ENCODE measurements around the gene KIF16B. TPM values are rescaled to one million over a fixed set of nuclear protein-coding genes. Genes with fewer than 3 reads are reported as not detected.

Gene KIF16B
- total RNA-seq, 4 donors from 2014 or later, result 22.2 to 59.2 (median 31.4) TPM

DNA sequence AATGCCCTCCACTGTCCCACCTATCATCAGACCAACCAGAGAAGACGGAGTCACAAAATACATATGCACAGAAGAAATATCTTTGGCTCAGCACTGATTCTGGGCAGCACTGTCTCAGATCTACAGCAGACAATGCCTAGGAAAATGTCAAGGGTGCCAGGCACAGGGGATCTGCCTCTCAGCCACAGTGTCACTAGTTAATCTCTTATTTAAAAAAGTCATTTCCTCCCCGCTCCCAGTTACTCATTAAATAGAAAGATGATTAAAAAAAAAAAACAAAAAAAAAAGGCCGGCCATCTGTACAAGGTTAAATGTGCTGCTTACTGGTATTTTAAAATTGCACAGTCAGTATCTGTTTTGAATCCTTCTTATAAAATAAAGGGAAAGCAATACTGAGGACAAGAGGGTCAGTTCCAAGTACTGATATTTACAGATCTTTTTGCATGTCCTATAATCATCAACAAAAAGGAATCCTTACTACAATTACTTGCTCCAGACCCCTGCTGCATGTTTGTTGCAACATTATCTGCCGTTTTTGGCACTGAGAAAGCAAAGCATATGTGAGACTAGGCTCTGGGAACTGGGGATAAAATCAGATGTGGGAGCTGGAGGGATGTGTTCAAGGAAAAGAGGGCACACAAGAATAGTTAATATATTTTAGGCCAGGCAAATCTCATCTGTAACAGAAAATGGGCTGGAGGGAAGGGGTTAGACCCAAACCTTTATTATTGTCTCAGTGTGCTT is 299.3 kb downstream of the KIF16B start:
- intact Hi-C loops (cut with DNase I; ENCODE audit: low total_unique reads), result no loop called here
- WGBS, 2 donors, result 77 to 80% methylated on average over 4 of the region's 4 CpGs

DNA sequence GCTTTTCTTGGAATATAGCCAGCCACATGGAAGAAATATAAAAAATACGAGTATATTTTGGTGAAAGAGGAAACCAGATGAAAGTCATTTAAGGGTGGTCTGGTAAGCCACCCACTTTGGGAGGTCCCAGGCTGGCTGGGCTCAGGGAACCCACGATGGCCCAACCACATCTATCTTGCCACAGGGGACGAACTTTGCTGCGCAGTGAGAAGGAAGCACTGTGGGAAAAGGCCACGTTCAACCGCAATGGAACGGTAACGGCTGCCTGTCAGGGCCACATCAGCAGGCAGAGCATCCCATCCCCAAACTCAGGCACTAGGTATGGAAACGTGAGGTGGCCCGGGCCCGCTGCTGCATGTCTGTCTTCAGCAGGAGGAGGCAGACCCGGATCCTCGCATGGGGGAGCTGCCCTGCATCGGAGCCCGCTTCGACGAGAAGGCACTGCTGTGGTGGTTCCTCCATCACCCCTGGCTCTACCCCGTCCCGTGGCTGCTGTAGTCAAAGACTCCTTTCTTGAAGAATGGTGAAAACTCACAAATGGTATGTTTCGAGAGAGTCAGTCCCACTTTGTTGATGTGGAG is 300.4 kb downstream of the KIF16B start:
- 88% methylated on average over 20 of the region's 20 CpGs for WGBS, 2 donors
- no peak overlapping the region for H3K4me3 ChIP-seq (ENCODE audit: low read depth, poor library complexity, severe bottlenecking)
- intact Hi-C loops (cut with DNase I; ENCODE audit: low total_unique reads), result no loop called here
- no peak for TF ChIP-seq CTCF (IDR thresholded peaks at IDR 0.05)
- no peak for TF ChIP-seq POLR2A (IDR thresholded peaks at IDR 0.05)
- DNase-seq (ENCODE audit: low spot score in 2 of 2), result no peak

More for the DNA sequence above, 299.3 kb downstream of the KIF16B start:
- TF ChIP-seq POLR2A (IDR thresholded peaks at IDR 0.05), result no peak
- no peak for TF ChIP-seq CTCF (IDR thresholded peaks at IDR 0.05)
- no peak for DNase-seq (ENCODE audit: low spot score in 2 of 2)
- no peak overlapping the region for H3K4me3 ChIP-seq (ENCODE audit: low read depth, poor library complexity, severe bottlenecking)

DNA sequence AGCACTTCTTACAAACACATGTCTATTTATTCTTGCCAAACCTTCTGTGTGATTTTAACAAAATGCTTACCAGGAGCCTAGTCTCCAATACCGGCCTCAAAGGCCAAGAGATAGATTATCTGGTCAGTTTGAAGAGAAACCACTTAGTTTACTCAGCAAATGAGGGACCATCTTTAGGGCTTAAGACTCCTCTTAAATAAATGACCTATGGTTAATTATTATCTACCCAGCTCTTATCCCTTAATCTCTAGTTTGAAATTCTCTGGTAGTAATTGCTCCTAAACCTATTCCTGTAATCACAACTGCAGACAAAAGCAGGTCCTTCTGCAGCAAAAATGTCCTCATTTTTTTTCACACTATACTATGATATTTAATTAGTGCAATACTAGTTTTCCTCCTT is 301.8 kb downstream of the KIF16B start:
- 97% methylated on average over 1 of the region's 1 CpG for WGBS, 2 donors
- no peak overlapping the region for H3K4me3 ChIP-seq (ENCODE audit: low read depth, poor library complexity, severe bottlenecking)
- intact Hi-C loops (cut with DNase I; ENCODE audit: low total_unique reads), result no loop called here
- TF ChIP-seq CTCF (IDR thresholded peaks at IDR 0.05) (no peak), POLR2A (IDR thresholded peaks at IDR 0.05) (no peak)
- no peak for DNase-seq (ENCODE audit: low spot score in 2 of 2)

GRCh38 chr20:16270989-16271388 is 302.3 kb downstream of the KIF16B start:
- H3K4me3 ChIP-seq (ENCODE audit: low read depth, poor library complexity, severe bottlenecking), result no peak overlapping the region
- no peak for DNase-seq (ENCODE audit: low spot score in 2 of 2)
- TF ChIP-seq POLR2A (IDR thresholded peaks at IDR 0.05) (no peak), CTCF (IDR thresholded peaks at IDR 0.05) (no peak)
- WGBS, 2 donors, result 90 to 96% methylated on average over 4 of the region's 4 CpGs
- intact Hi-C loops (cut with DNase I; ENCODE audit: low total_unique reads), result no loop called here

DNA sequence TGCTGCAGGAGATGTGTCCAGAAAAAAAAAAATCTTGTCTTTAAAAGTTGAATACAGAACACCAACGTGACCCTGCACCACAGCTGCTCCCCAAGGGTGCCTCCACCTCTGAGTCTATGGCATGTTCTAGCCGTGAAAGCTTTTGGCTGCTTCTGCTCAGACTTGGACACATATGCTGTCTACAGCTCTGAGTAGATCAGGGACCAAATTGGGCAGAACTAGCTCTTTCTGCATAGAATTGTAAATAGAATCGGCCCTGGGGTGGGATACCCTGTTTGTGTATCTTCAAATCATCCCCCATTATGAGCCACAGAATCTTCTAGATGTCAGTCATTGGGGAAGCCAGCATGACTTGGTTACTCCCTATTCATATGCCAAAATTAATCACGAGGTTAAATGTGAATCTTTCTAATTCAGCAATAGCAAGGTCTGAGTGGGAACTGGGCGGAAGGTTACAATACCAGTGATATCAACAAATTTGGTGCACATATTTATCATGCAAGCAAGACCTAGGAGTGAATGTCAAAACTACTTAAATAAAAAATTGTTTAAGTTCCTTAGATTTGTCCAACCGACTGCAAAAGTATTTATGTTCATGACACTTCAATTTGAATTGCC is 302.8 kb downstream of the KIF16B start:
- TF ChIP-seq CTCF (IDR thresholded peaks at IDR 0.05) (no peak), POLR2A (IDR thresholded peaks at IDR 0.05) (no peak)
- no peak overlapping the region for H3K4me3 ChIP-seq (ENCODE audit: low read depth, poor library complexity, severe bottlenecking)
- intact Hi-C loops (cut with DNase I; ENCODE audit: low total_unique reads), result no loop called here
- no peak for DNase-seq (ENCODE audit: low spot score in 2 of 2)
- WGBS, 2 donors, result 86 to 94% methylated on average over 6 of the region's 6 CpGs

Data from lower leg skin (tissue), 4 donors.